Aorta (tissue), 5 donors: Measurements from ENCODE around the gene RNASE7. TPM values are rescaled to one million over a fixed set of nuclear protein-coding genes. Genes with fewer than 3 reads are reported as not detected.

Experiments
- ATAC-seq: fragments of 200-7000 bp; cut with Tn5 transposase; one replicate; pipeline ENCODE4 v1.9.1; 2022; ENCODE audit warnings: moderate library complexity; ENCODE audit not compliant: low FRiP score
- DNase-seq, 2 donors: peaks; one replicate each; pipeline ENCODE4 v3.0.0-alpha.2; 2020
- H3K27ac ChIP-seq, 2 donors: one replicate each; pipeline ENCODE4 v1.5.1; 2013; ENCODE audit warnings: low read length in 2 of 2, mild to moderate bottlenecking in 2 of 2, moderate library complexity in 2 of 2, control low read depth in 1 of 2, inconsistent platforms in 1 of 2, low read depth in 1 of 2
- H3K27me3 ChIP-seq, 2 donors: one replicate each; pipeline ENCODE4 v1.6.1; 2013; ENCODE audit warnings: control low read depth in 1 of 2, low read length in 1 of 2, mild to moderate bottlenecking in 1 of 2, moderate library complexity in 1 of 2; ENCODE audit not compliant: insufficient read depth in 2 of 2, control insufficient read depth in 1 of 2
- H3K36me3 ChIP-seq, 2 donors: one replicate each; pipeline ENCODE4 v1.6.1; 2013; ENCODE audit warnings: control low read depth in 1 of 2, low read length in 1 of 2, mild to moderate bottlenecking in 1 of 2; ENCODE audit not compliant: insufficient read depth in 2 of 2, control insufficient read depth in 1 of 2
- H3K4me1 ChIP-seq, 2 donors: one replicate each; pipeline ENCODE4 v1.6.1; 2013; ENCODE audit warnings: low read length in 2 of 2, control low read depth in 1 of 2, mild to moderate bottlenecking in 1 of 2, moderate library complexity in 1 of 2; ENCODE audit not compliant: insufficient read depth in 2 of 2, control insufficient read depth in 1 of 2
- H3K4me3 ChIP-seq, 2 donors: one replicate each; pipeline ENCODE4 v1.5.1; 2013; ENCODE audit warnings: low read length in 2 of 2, control low read depth in 1 of 2, mild to moderate bottlenecking in 1 of 2
- H3K9me3 ChIP-seq: one replicate; pipeline ENCODE4 v1.6.1; 2013; ENCODE audit warnings: mild to moderate bottlenecking, low read length; ENCODE audit not compliant: control insufficient read depth
- WGBS, 2 donors: extraction: QIAGEN DNeasy Blood & Tissue Kit; methylation state at CpG; one replicate each; pipeline ENCODE4 v1.1.7; 2013; 5-methylcytosine and 5-hydroxymethylcytosine counted together
- intact Hi-C, 2 donors: fragments of 100-400 bp; cut with DNase I; formaldehyde crosslinking; loops; one replicate each; pipeline versions ENCODE4 v1.14.2 to v1.15.0; 2022
- polyA plus RNA-seq, 2 donors: library from polyadenylated mRNA; stranded (reverse); fragments of 200-250 nt; gene quantifications; one replicate each; pipeline ENCODE4 v1.2.3, GENCODE V29; 2013
- total RNA-seq, 2 donors: library from RNA; stranded (reverse); fragmentation: NEBNext Ultra II Directional; extraction: Animal tissue kit (Norgen Biotek cat#: 25700); gene quantifications; one replicate each; pipeline ENCODE4 v1.2.1, GENCODE V29; 2021
- donor health status: healthy with polysubstance abuse.
- donor health status: Bipolar disorder and iron deficiency.
- donor health status: DM: no; HTN: no; CAD: no.
- donor health status: DM: no; HTN: no; CAD: no.
- donor health status: DM: yes; HTN: yes; CAD: no.

RNASE7 gene
- total and polyA plus RNA-seq, 4 donors, result not detected

GRCh38 chr14:21043974-21044618 is 1.9 kb downstream of the RNASE7 start:
- no peaks in the 10 kb centered on the region for H3K9me3 ChIP-seq
- H3K4me1 ChIP-seq, result no peaks in the 10 kb centered on the region
- no peak for ATAC-seq
- no peak for DNase-seq
- no peak overlapping the region for H3K4me3 ChIP-seq
- no peaks in the 10 kb centered on the region for H3K36me3 ChIP-seq
- 64 to 66% methylated on average over 6 of the region's 6 CpGs for WGBS, 2 donors
- no peaks in the 10 kb centered on the region for H3K27me3 ChIP-seq
- intact Hi-C loops, result loop anchor here in 1 of 2 donors (5.0 kb wide), 1 partner anchor 42 kb away; no protein-coding TSS in a partner anchor
- no peak overlapping the region for H3K27ac ChIP-seq

GRCh38 chr14:21047378-21047781 is 5.2 kb downstream of the RNASE7 start:
- 59% methylated on average over 2 of the region's 2 CpGs for WGBS, 2 donors
- intact Hi-C loops, result no loop called here
- no peaks in the 10 kb centered on the region for H3K4me1 ChIP-seq
- no peak for DNase-seq
- H3K4me3 ChIP-seq, result no peak overlapping the region
- ATAC-seq, result no peak
- no peak overlapping the region for H3K27ac ChIP-seq
- H3K27me3 ChIP-seq, result no peaks in the 10 kb centered on the region
- no peaks in the 10 kb centered on the region for H3K36me3 ChIP-seq
- H3K9me3 ChIP-seq, result no peaks in the 10 kb centered on the region

DNA sequence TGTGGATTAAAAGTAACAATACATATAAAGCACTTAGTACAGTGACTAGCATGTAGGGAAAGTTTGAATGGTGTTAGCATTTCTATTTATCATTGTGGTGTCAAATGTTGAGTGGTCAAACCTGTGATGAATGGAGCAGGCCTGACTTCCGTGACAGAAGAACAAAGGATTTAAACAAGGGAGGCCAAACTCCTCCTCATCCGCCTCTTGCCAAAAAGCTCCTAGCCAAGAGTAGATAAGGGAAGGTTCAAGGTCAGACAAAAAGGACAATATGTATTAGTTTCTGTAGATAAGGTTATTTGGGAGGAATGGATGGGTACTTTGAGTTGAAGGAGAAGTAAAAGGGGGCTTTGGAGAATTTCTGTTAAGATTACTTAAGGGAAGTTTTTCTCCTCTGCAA is 6.5 kb downstream of the RNASE7 start:
- H3K27ac ChIP-seq, result no peak overlapping the region
- no peaks in the 10 kb centered on the region for H3K36me3 ChIP-seq
- intact Hi-C loops, result no loop called here
- no peak for ATAC-seq
- H3K9me3 ChIP-seq, result no peaks in the 10 kb centered on the region
- no peak for DNase-seq
- WGBS, 2 donors, result 74 to 76% methylated on average over 2 of the region's 2 CpGs
- H3K4me1 ChIP-seq, result no peaks in the 10 kb centered on the region
- no peaks in the 10 kb centered on the region for H3K27me3 ChIP-seq
- H3K4me3 ChIP-seq, result no peak overlapping the region

DNA sequence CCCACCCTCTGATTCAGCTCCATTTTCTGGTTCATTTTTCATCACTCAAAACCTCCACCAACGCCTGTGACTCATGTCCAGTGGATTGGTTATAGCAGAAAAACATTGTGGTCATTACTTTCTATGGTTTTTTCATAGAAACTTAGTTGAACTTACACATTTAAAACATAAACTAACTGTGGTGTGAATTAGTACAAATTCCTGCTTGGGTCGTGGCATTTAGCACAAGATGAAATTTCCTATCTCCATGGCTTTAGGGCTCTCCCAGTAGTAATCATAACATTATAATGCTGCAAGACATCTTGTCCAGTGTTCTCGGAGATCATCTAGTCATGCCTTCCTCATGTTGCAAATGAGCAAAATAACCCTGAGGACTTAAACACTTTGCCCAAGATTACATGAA is 7.1 kb downstream of the RNASE7 start:
- Histone ChIP-seq H3K9me3 (no peaks in the 10 kb centered on the region), H3K4me3 (no peak overlapping the region), H3K36me3 (no peaks in the 10 kb centered on the region), H3K27me3 (no peaks in the 10 kb centered on the region), H3K4me1 (no peaks in the 10 kb centered on the region), H3K27ac (no peak overlapping the region)
- intact Hi-C loops, result no loop called here
- DNase-seq, result no peak
- no peak for ATAC-seq
- 70 to 76% methylated on average over 3 of the region's 3 CpGs for WGBS, 2 donors

GRCh38 chr14:21050597-21050996 is 8.4 kb downstream of the RNASE7 start:
- H3K27ac ChIP-seq, result no peak overlapping the region
- H3K9me3 ChIP-seq, result no peaks in the 10 kb centered on the region
- 69 to 79% methylated on average over 3 of the region's 3 CpGs for WGBS, 2 donors
- no peak overlapping the region for H3K4me3 ChIP-seq
- ATAC-seq (no peak), DNase-seq (no peak)
- H3K27me3 ChIP-seq, result no peaks in the 10 kb centered on the region
- no peaks in the 10 kb centered on the region for H3K36me3 ChIP-seq
- no peaks in the 10 kb centered on the region for H3K4me1 ChIP-seq
- intact Hi-C loops, result no loop called here

GRCh38 chr14:21053184-21054122 is 11.3 kb downstream of the RNASE7 start:
- WGBS, 2 donors, result 91 to 93% methylated on average over 20 of the region's 20 CpGs

DNA sequence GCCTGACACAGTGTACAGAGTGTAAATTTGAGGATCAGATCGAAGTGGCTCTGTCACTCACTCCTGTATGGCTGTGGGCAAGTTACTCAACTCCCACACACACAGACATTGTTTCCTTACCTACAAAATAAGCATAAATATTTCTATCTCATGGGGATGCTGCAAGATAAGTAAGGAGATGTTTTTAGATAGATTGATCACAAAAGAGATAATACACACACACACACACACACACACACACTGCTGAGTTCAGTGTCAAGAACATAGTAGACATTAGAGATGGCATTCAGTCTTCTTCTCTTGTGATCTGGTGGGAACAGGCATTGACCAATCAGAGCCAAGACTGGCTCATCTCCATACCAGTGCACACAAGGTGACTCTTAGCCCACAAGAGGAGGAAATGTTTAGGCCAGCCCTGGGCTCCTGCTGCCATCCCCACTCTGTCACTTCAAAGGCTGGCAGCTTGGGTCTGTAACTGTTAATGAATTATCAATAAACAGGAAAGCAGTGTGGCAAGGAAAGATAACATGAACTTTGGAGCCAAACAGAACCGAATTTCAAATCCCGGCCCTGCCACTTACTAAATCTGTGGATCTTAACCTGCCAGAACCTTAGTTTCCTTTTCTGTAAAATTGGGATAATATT is 12.1 kb downstream of the RNASE7 start:
- no peaks in the 10 kb centered on the region for H3K36me3 ChIP-seq
- intact Hi-C loops, result no loop called here
- DNase-seq, result no peak
- H3K4me3 ChIP-seq, result no peak overlapping the region
- H3K27me3 ChIP-seq, result no peaks in the 10 kb centered on the region
- H3K27ac ChIP-seq, result no peak overlapping the region
- no peaks in the 10 kb centered on the region for H3K4me1 ChIP-seq
- H3K9me3 ChIP-seq, result no peaks in the 10 kb centered on the region
- no peak for ATAC-seq
- WGBS, 2 donors, result 74 to 75% methylated on average over 3 of the region's 3 CpGs

More at GRCh38 chr14:21053184-21054122, 11.3 kb downstream of the RNASE7 start:
- intact Hi-C loops, result no loop called here
- ATAC-seq, result no peak
- no peaks in the 10 kb centered on the region for H3K27me3 ChIP-seq
- H3K36me3 ChIP-seq, result no peaks in the 10 kb centered on the region
- H3K27ac ChIP-seq, result no peak overlapping the region
- no peak for DNase-seq
- H3K9me3 ChIP-seq, result no peaks in the 10 kb centered on the region
- H3K4me3 ChIP-seq, result no peak overlapping the region
- no peaks in the 10 kb centered on the region for H3K4me1 ChIP-seq

GRCh38 chr14:21054768-21055145 is 12.6 kb downstream of the RNASE7 start:
- Histone ChIP-seq H3K27ac (no peak overlapping the region), H3K4me3 (no peak overlapping the region), H3K9me3 (no peaks in the 10 kb centered on the region), H3K4me1 (no peaks in the 10 kb centered on the region), H3K36me3 (no peaks in the 10 kb centered on the region), H3K27me3 (no peaks in the 10 kb centered on the region)
- intact Hi-C loops, result no loop called here
- 74 to 78% methylated on average over 4 of the region's 4 CpGs for WGBS, 2 donors
- no peak for ATAC-seq
- DNase-seq, result no peak
